ENCODE measurements around the gene ZAR1L.

The ZAR1L gene

GRCh38 chr13:32254916-32255723 is 60.0 kb downstream of the ZAR1L start:
- no peak for FAIRE-seq

DNA sequence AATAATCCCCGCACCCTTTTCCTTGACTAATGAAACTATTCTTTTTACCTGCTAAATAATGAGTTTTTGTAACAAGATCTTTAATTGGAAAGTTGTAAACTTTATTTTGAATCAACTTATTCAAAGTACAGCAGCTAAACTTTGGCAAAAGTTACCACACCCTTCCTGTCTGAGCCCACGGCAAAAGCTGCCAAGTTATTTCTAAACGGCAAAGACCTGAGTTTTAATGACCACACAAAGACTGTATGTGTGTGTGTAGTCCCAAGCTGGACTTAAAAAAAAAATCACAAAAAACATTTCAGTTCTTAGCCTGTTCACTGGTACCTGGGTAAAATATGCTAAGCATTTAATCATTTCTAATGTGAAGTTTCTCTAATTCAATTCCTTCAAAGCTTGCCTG is 60.7 kb downstream of the ZAR1L start:
- no peak for FAIRE-seq

DNA sequence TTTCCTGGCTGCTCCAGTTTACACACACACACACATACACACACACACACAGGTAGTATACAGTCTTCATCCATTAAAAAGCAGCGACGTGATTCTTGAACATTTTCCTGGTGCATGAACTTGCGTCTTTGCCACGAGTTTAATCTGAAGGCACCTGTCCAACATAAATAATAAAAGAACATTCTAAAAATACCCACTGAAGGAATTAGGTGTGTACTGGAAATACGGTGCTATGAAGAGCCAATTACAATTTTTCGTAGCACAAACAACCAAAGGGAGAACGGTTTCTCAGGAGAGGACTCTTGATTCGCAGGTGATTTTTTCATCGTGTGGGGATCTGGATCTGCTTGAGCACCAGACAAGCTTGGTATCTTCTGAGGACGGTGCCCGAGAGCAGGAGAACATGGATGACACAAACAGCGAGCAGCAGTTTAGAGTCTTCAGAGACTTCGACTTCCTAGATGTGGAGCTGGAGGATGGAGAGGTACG is 61.2 kb downstream of the ZAR1L start:
- FAIRE-seq: no peak

Data from endometrium (tissue), 2 donors.